K562 (cell line): ENCODE results near the gene CHMP4B. TPM values are rescaled to one million over a fixed set of nuclear protein-coding genes. Genes with fewer than 3 reads are reported as not detected.

Experiments used
- ATAC-seq: fragments of 200-7000 bp; cut with Tn5 transposase; 3 replicates; pipeline ENCODE4 v1.9.1; 2020; ENCODE audit warnings: moderate library complexity
- BruUV-seq: library from RNA; stranded (reverse); fragments of 400-500 nt; replicated peaks from 2 replicates; lab custom pipeline; 2021; lab: Mats Ljungman, UMichigan
- CTCF ChIA-PET: fragments of 300-600 bp; formaldehyde crosslinking; extraction: SDS; loops from one replicate; lab custom pipeline; 2021; ENCODE audit warnings: low intra/inter-chr PET ratio; lab: Yijun Ruan, JAX
- POLR2A ChIA-PET: fragments of 300-600, 350-650 bp; sonication (Branson Sonifier 250); formaldehyde crosslinking; extraction: SDS; loops from one replicate; lab custom pipeline; 2021; ENCODE audit warnings: antibody characterized with exemption, inconsistent platforms; lab: Yijun Ruan, JAX
- DNase-seq, 4 experiments: peaks; one replicate each; pipeline versions ENCODE4 v3.0.0 to v3.0.0-alpha.2; 2011 to 2018; ENCODE audit warnings: low spot score in 3 of 4, mixed read lengths in 3 of 4; ENCODE audit errors: extremely low read depth in 1 of 4
- FAIRE-seq: peaks from 2 replicates; lab custom pipeline; 2011; peaks lifted over from hg19 to GRCh38; lab: Jason Lieb, UNC
- H2AFZ ChIP-seq: 2 replicates; pipeline ENCODE4 v1.6.0; 2011; ENCODE audit warnings: low read depth, low read length, control low read depth, inconsistent platforms
- H3K27ac ChIP-seq: fragments of 200-600 bp; 3 replicates; pipeline ENCODE4 v1.8.0; 2011; ENCODE audit warnings: low read depth, mild to moderate bottlenecking, control low read depth, inconsistent platforms, low read length, moderate library complexity, mixed read lengths; ENCODE audit errors: extremely low read depth
- H3K27me3 ChIP-seq, 2 experiments: fragments of 300-600 bp in 1 of 2; 2 replicates in 1 of 2; 3 replicates in 1 of 2; pipeline versions ENCODE4 v1.6.0 to v1.8.0; 2011; ENCODE audit warnings: inconsistent platforms in 2 of 2, low read length in 2 of 2, mild to moderate bottlenecking in 1 of 2, mixed read lengths in 1 of 2, moderate library complexity in 1 of 2; ENCODE audit not compliant: control insufficient read depth in 2 of 2, insufficient read depth in 2 of 2
- H3K36me3 ChIP-seq: fragments of 300-600 bp; 3 replicates; pipeline ENCODE4 v1.8.0; 2011; ENCODE audit warnings: mild to moderate bottlenecking, low read length, inconsistent platforms; ENCODE audit not compliant: control insufficient read depth, insufficient read depth
- H3K4me1 ChIP-seq, 2 experiments: fragments of 200-600 bp in 1 of 2; replicated peaks in 1 of 2; 2 replicates in 1 of 2; 3 replicates in 1 of 2; pipeline versions ENCODE4 v1.5.1 to v1.8.0; 2011; ENCODE audit warnings: inconsistent platforms in 2 of 2, low read length in 2 of 2, mild to moderate bottlenecking in 1 of 2, mixed read lengths in 1 of 2, moderate library complexity in 1 of 2; ENCODE audit not compliant: control insufficient read depth in 2 of 2, insufficient read depth in 2 of 2
- H3K4me2 ChIP-seq: 2 replicates; pipeline ENCODE4 v1.6.1; 2011; ENCODE audit warnings: low read length, control low read depth, inconsistent platforms, mixed read lengths; ENCODE audit not compliant: insufficient read depth
- H3K4me3 ChIP-seq: fragments of 200-600 bp; sonication (generic), shearing (Covaris generic); 2 replicates; pipeline ENCODE4 v1.5.1; 2016; ENCODE audit warnings: control low read depth, inconsistent platforms
- H3K79me2 ChIP-seq: fragments of 200-600 bp; 3 replicates; pipeline ENCODE4 v1.8.0; 2011; ENCODE audit warnings: low read length, inconsistent platforms; ENCODE audit not compliant: control insufficient read depth, insufficient read depth
- H3K9ac ChIP-seq, 2 experiments: 2 replicates each; pipeline versions ENCODE4 v1.6.0 to v1.6.1; 2011; ENCODE audit warnings: low read depth in 2 of 2, low read length in 2 of 2, control low read depth in 1 of 2, inconsistent platforms in 1 of 2, mild to moderate bottlenecking in 1 of 2, mixed read lengths in 1 of 2; ENCODE audit not compliant: insufficient read depth in 1 of 2
- H3K9me1 ChIP-seq: one replicate; pipeline ENCODE4 v1.6.0; 2011; ENCODE audit warnings: inconsistent platforms, mild to moderate bottlenecking, low read length, moderate library complexity; ENCODE audit not compliant: control insufficient read depth, insufficient read depth
- H3K9me3 ChIP-seq: replicated peaks from 2 replicates; pipeline ENCODE4 v1.5.1; 2011; ENCODE audit warnings: low read depth, low read length, inconsistent platforms; ENCODE audit not compliant: control insufficient read depth, insufficient read depth
- H4K20me1 ChIP-seq: replicated peaks from 2 replicates; pipeline ENCODE4 v1.6.1; 2011; ENCODE audit warnings: low read length, inconsistent platforms, mixed read lengths; ENCODE audit not compliant: control insufficient read depth, insufficient read depth
- BRF1 ChIP-seq: IDR thresholded peaks from 3 replicates; pipeline ENCODE4 v1.6.1; 2011; ENCODE audit warnings: borderline replicate concordance, mild to moderate bottlenecking; ENCODE audit not compliant: insufficient read length; ENCODE audit errors: extremely low read depth
- CBFB ChIP-seq: sonication (generic); formaldehyde crosslinking; IDR thresholded peaks from 2 replicates; pipeline ENCODE4 v1.4.0; 2020; ENCODE audit warnings: mild to moderate bottlenecking, missing genetic modification reagents
- ELK3 ChIP-seq: fragments of 450-650 bp; formaldehyde crosslinking; IDR thresholded peaks from 2 replicates; pipeline ENCODE4 v1.4.0; 2020; ENCODE audit warnings: mild to moderate bottlenecking
- KLF6 ChIP-seq: fragments of 250-450 bp; sonication (Bioruptor Pico); IDR thresholded peaks from 2 replicates; pipeline ENCODE4 v1.4.0; 2020; ENCODE audit warnings: mild to moderate bottlenecking, moderate library complexity, borderline replicate concordance
- NFE2L1 ChIP-seq: fragments of 450-650 bp; IDR thresholded peaks from 2 replicates; pipeline ENCODE4 v1.6.1; 2016; ENCODE audit warnings: missing genetic modification characterization, low read depth, mild to moderate bottlenecking, missing compliant biosample characterization, moderate library complexity, borderline replicate concordance
- PRMT5 ChIP-seq: sonication (generic); formaldehyde crosslinking; IDR thresholded peaks from 2 replicates; pipeline ENCODE4 v1.5.0; 2020; ENCODE audit warnings: missing genetic modification reagents
- RBM25 ChIP-seq: fragments of 200-400 bp; formaldehyde crosslinking; IDR thresholded peaks from 2 replicates; pipeline ENCODE4 v1.6.1; 2018; ENCODE audit warnings: low read length, low read depth, moderate library complexity; ENCODE audit not compliant: severe bottlenecking
- RREB1 ChIP-seq: fragments of 250-450 bp; sonication (Bioruptor Pico); IDR thresholded peaks from 2 replicates; pipeline ENCODE4 v1.4.0; 2020
- SMARCC2 ChIP-seq: fragments of 450-650 bp; IDR thresholded peaks from 2 replicates; pipeline ENCODE4 v1.6.1; 2017; ENCODE audit warnings: antibody characterized with exemption, moderate library complexity, mild to moderate bottlenecking, low read depth
- TCF7 ChIP-seq: sonication (generic); IDR thresholded peaks from 2 replicates; pipeline ENCODE4 v1.6.1; 2016; ENCODE audit warnings: antibody characterized with exemption, borderline replicate concordance
- TFAM ChIP-seq: fragments of 250-450 bp; sonication (Bioruptor Pico); conservative IDR thresholded peaks from 2 replicates; pipeline ENCODE4 v1.5.0; 2021; ENCODE audit warnings: mild to moderate bottlenecking, moderate library complexity
- YY1 ChIP-seq, 3 experiments: IDR thresholded peaks; 2 replicates each; pipeline ENCODE4 v1.6.1; 2011; ENCODE audit warnings: low read length in 2 of 3, mild to moderate bottlenecking in 2 of 3, moderate library complexity in 2 of 3, borderline replicate concordance in 1 of 3, control low read depth in 1 of 3, low read depth in 1 of 3; ENCODE audit not compliant: insufficient read depth in 3 of 3, insufficient replicate concordance in 2 of 3, control insufficient read depth in 1 of 3, insufficient read length in 1 of 3; ENCODE audit errors: extremely low read depth in 1 of 3
- ZBED1 ChIP-seq: IDR thresholded peaks from 2 replicates; pipeline ENCODE4 v1.6.1; 2014
- ZNF224 ChIP-seq: sonication (generic); formaldehyde crosslinking; IDR thresholded peaks from 2 replicates; pipeline ENCODE4 v1.8.0; 2022; ENCODE audit warnings: mild to moderate bottlenecking, missing genetic modification reagents
- ZNF436 ChIP-seq: fragments of 250-450, 450-650 bp; sonication (Bioruptor Pico); formaldehyde crosslinking; IDR thresholded peaks from 2 replicates; pipeline ENCODE4 v1.7.0; 2020; ENCODE audit warnings: mild to moderate bottlenecking
- WGBS: fragments of 100-300 bp; shearing (Covaris generic); methylation state at CpG from one replicate; pipeline ENCODE4 v1.1.6; 2016; ENCODE audit warnings: low coverage, mixed read lengths; ENCODE audit not compliant: insufficient coverage; ENCODE audit errors: missing lambda C conversion rate; 5-methylcytosine and 5-hydroxymethylcytosine counted together
- in situ Hi-C: fragments of 300-500 bp; cut with MboI; formaldehyde crosslinking; loops from 4 replicates; pipeline ENCODE4 v1.15.0; 2018; ENCODE audit warnings: inconsistent platforms, mixed read lengths
- intact Hi-C: fragments of 100-400 bp; cut with micrococcal nuclease; formaldehyde crosslinking; loops from 2 replicates; pipeline ENCODE4 v1.14.2; 2022
- polyA plus RNA-seq, 8 experiments: library from polyadenylated mRNA; depleted of rRNA in 4 of 8; stranded (reverse) in 5 of 8; unstranded in 3 of 8; fragments of >200 nt; fragmentation: Nextera tagmentation in 2 of 8; fragmentation: Illumina TruSeq in 1 of 8; extraction: Ambion mirVana in 2 of 8; extraction: Trizol in 1 of 8; gene quantifications; 2 replicates each; pipeline versions ENCODE4 v1.2.1 to v1.2.3, GENCODE V29; 2011 to 2014; ENCODE audit warnings: inconsistent platforms in 1 of 8, missing spikeins in 1 of 8
- total RNA-seq, 7 experiments: library from RNA; depleted of rRNA in 6 of 7; stranded (reverse); fragments of >200 nt in 6 of 7; fragmentation: Illumina TruSeq in 2 of 7; extraction: Trizol in 2 of 7; gene quantifications; 2 replicates each; pipeline versions ENCODE4 v1.2.1 to v1.2.3, GENCODE V29; 2011 to 2021; ENCODE audit warnings: low replicate concordance in 1 of 7

CHMP4B gene
- total and polyA plus RNA-seq, 9 of the 15 experiments (the other 6 are each of a cell fraction or from before 2014, with no cell fraction given), result 1.8 to 64.7 (median 31.8) TPM

GRCh38 chr20:33859751-33860150 lies 48.6 kb downstream of the CHMP4B start (continued):
- no peak for TF ChIP-seq TCF7
- TF ChIP-seq ELK3 (CRISPR knock-in tag), result no peak
- no peak for TF ChIP-seq TFAM
- no peak for TF ChIP-seq NFE2L1 (tag)
- TF ChIP-seq RBM25, result no peak

GRCh38 chr20:33861458-33861857 lies 50.3 kb downstream of the CHMP4B start:
- Histone ChIP-seq H3K36me3 (no peaks in the 10 kb centered on the region), H3K27ac (no peak overlapping the region), H3K4me1 (peaks cover 0 to 13% of the 10 kb centered on the region in 2 experiments; a peak in 3 of 5 replicates), H4K20me1 (no peaks in the 10 kb centered on the region; the same call in 1 of the 2 replicates), H3K9ac (no peak overlapping the region), H3K4me3 (no peak overlapping the region), H3K79me2 (no peaks in the 10 kb centered on the region), H3K9me1 (peaks cover 3% of the 10 kb centered on the region), H3K27me3 (peaks cover 6 to 20% of the 10 kb centered on the region in 2 experiments; a peak in 4 of 5 replicates), H3K4me2 (no peak overlapping the region), H2AFZ (no peak overlapping the region), H3K9me3 (no peaks in the 10 kb centered on the region)
- ChIA-PET CTCF (interaction anchor here (3.6 kb wide), 1 partner anchor 207 kb away, joined by 19 read pairs; no protein-coding TSS in a partner anchor), POLR2A (interaction anchor here (0.6 to 1.2 kb wide), 3 partner anchors 9 to 47 kb away, joined by 3 read pairs; no protein-coding TSS in a partner anchor)
- no TSS peak for BruUV-seq
- FAIRE-seq, result no peak
- in situ Hi-C loops, result no loop called here
- 25% methylated on average over 9 of the region's 9 CpGs for WGBS
- no peak for DNase-seq
- intact Hi-C loops, result loop anchor here (5.0 kb wide), 3 partner anchors 69 to 211 kb away; no protein-coding TSS in a partner anchor
- no peak for ATAC-seq
- TF ChIP-seq SMARCC2, result no peak
- no peak for TF ChIP-seq KLF6 (CRISPR knock-in tag)
- no peak for TF ChIP-seq YY1 (IDR thresholded peaks at IDR 0.05; ENCODE audit: borderline replicate concordance in 1 of 3, control insufficient read depth in 1 of 3, extremely low read depth in 1 of 3, insufficient read depth in 3 of 3, insufficient read length in 1 of 3, insufficient replicate concordance in 2 of 3, low read depth in 1 of 3, low read length in 2 of 3)
- TF ChIP-seq BRF1, result no peak
- no peak for TF ChIP-seq RREB1
- no peak for TF ChIP-seq CBFB (CRISPR knock-in tag)
- TF ChIP-seq ZBED1, result no peak
- TF ChIP-seq PRMT5, result no peak
- no peak for TF ChIP-seq ZNF436
- TF ChIP-seq ZNF224 (CRISPR knock-in tag), result no peak
